Mammary epithelial cell (primary cell): ENCODE measurements around the gene ADGRG7.

ENCODE experiments used
- CTCF ChIP-seq, 2 donors: IDR thresholded peaks in 1 of 2; conservative IDR thresholded peaks in 1 of 2; 2 replicates each; pipeline ENCODE4 v1.5.1; 2011 to 2012; ENCODE audit warnings: inconsistent platforms in 2 of 2, low read length in 2 of 2, mild to moderate bottlenecking in 2 of 2, control low read depth in 1 of 2, low read depth in 1 of 2; ENCODE audit not compliant: insufficient read depth in 1 of 2; ENCODE audit errors: extremely low read depth in 1 of 2
- EZH2 ChIP-seq: IDR thresholded peaks from 2 replicates; pipeline ENCODE4 v1.6.1; 2012; ENCODE audit warnings: low read length, inconsistent platforms, borderline replicate concordance

DNA sequence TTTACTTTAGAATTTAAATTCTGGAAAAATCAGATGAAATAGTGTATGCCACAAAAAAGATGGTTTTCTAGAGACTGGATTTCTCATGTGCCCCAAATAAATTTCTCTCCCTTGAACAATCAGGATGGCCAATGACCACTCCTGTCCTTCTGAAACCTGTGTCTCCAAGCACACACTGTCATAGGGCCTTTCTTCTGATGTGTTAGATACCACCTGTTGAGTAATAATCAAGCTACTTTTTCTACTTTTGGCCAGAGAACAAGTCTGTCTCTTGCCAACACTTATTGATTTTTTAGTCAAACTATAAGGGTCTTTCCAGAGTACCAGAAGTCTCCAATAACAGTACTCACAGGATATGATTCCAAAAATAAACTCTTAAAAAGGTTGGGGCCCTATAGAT lies 83.8 kb downstream of the ADGRG7 start:
- TF ChIP-seq CTCF (conservative IDR thresholded peaks at IDR 0.05 in 1 of 2, IDR thresholded peaks at IDR 0.05 in 1 of 2; ENCODE audit: extremely low read depth in 1 of 2, insufficient read depth in 1 of 2, low read depth in 1 of 2, low read length in 2 of 2) (no peak), EZH2 (no peak)
